ENCODE data around the gene CDADC1. TPM values are rescaled to one million over a fixed set of nuclear protein-coding genes. Genes with fewer than 3 reads are reported as not detected.

Gene CDADC1
- total RNA-seq, 2 experiments from 2014 or later: 9.1 to 11.3 TPM

GRCh38 chr13:49303533-49304252, 56.0 kb downstream of the CDADC1 start:
- Histone ChIP-seq H3K4me1 (ENCODE audit: insufficient read depth, low read length) (peaks cover 11% of the 10 kb centered on the region), H3K27me3 (ENCODE audit: control insufficient read depth in 1 of 2, insufficient read depth in 2 of 2, low read length in 2 of 2) (no peaks in the 10 kb centered on the region), H3K36me3 (ENCODE audit: insufficient read depth, low read length) (no peaks in the 10 kb centered on the region), H3K4me3 (ENCODE audit: low read length) (no peak overlapping the region), H3K9me3 (ENCODE audit: control insufficient read depth in 1 of 2, insufficient read depth in 1 of 2, low read length in 2 of 2) (no peaks in the 10 kb centered on the region), H3K27ac (ENCODE audit: low read depth in 1 of 2, low read length in 2 of 2) (no peak overlapping the region)
- Mint-ChIP-seq H3K4me3 (no peak overlapping the region), H3K27ac (no peak overlapping the region), H3K27me3 (no peaks in the 10 kb centered on the region), H3K9me3 (no peaks in the 10 kb centered on the region), H3K4me1 (ENCODE audit: low read depth) (peaks cover 14% of the 10 kb centered on the region), H3K36me3 (ENCODE audit: low read depth) (no peaks in the 10 kb centered on the region)
- ATAC-seq (ENCODE audit: poor library complexity) (no peak), DNase-seq (no peak)
- TF ChIP-seq, protein P1, sequence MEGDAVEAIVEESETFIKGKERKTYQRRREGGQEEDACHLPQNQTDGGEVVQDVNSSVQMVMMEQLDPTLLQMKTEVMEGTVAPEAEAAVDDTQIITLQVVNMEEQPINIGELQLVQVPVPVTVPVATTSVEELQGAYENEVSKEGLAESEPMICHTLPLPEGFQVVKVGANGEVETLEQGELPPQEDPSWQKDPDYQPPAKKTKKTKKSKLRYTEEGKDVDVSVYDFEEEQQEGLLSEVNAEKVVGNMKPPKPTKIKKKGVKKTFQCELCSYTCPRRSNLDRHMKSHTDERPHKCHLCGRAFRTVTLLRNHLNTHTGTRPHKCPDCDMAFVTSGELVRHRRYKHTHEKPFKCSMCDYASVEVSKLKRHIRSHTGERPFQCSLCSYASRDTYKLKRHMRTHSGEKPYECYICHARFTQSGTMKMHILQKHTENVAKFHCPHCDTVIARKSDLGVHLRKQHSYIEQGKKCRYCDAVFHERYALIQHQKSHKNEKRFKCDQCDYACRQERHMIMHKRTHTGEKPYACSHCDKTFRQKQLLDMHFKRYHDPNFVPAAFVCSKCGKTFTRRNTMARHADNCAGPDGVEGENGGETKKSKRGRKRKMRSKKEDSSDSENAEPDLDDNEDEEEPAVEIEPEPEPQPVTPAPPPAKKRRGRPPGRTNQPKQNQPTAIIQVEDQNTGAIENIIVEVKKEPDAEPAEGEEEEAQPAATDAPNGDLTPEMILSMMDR (IDR thresholded peaks at IDR 0.05): no peak
- POLR2A ChIA-PET: no interaction called here
- intact Hi-C loops (cut with DNase I, micrococcal nuclease): loop anchor here in 1 of 2 experiments (5.0 to 10.0 kb wide), 3 partner anchors 134 to 1771 kb away; partner anchors contain the start of gene PHF11
- CTCF ChIA-PET: no interaction called here

GRCh38 chr13:49304356-49304755, 56.6 kb downstream of the CDADC1 start:
- Mint-ChIP-seq H3K27ac (no peak overlapping the region), H3K27me3 (no peaks in the 10 kb centered on the region), H3K4me3 (no peak overlapping the region), H3K36me3 (ENCODE audit: low read depth) (no peaks in the 10 kb centered on the region), H3K4me1 (ENCODE audit: low read depth) (peaks cover 14% of the 10 kb centered on the region), H3K9me3 (no peaks in the 10 kb centered on the region)
- H3K36me3 ChIP-seq (ENCODE audit: insufficient read depth, low read length): no peaks in the 10 kb centered on the region
- ChIA-PET POLR2A (no interaction called here), CTCF (no interaction called here)
- peaks cover 11% of the 10 kb centered on the region for H3K4me1 ChIP-seq (ENCODE audit: insufficient read depth, low read length)
- no peaks in the 10 kb centered on the region for H3K27me3 ChIP-seq (ENCODE audit: control insufficient read depth in 1 of 2, insufficient read depth in 2 of 2, low read length in 2 of 2)
- H3K27ac ChIP-seq (ENCODE audit: low read depth in 1 of 2, low read length in 2 of 2): no peak overlapping the region
- TF ChIP-seq, protein P1 (IDR thresholded peaks at IDR 0.05): no peak
- no peak for DNase-seq
- H3K9me3 ChIP-seq (ENCODE audit: control insufficient read depth in 1 of 2, insufficient read depth in 1 of 2, low read length in 2 of 2): no peaks in the 10 kb centered on the region
- no peak overlapping the region for H3K4me3 ChIP-seq (ENCODE audit: low read length)
- intact Hi-C loops (cut with DNase I, micrococcal nuclease): loop anchor here in 1 of 2 experiments (5.0 to 10.0 kb wide), 3 partner anchors 133 to 1770 kb away; partner anchors contain the start of gene PHF11
- ATAC-seq (ENCODE audit: poor library complexity): no peak

DNA sequence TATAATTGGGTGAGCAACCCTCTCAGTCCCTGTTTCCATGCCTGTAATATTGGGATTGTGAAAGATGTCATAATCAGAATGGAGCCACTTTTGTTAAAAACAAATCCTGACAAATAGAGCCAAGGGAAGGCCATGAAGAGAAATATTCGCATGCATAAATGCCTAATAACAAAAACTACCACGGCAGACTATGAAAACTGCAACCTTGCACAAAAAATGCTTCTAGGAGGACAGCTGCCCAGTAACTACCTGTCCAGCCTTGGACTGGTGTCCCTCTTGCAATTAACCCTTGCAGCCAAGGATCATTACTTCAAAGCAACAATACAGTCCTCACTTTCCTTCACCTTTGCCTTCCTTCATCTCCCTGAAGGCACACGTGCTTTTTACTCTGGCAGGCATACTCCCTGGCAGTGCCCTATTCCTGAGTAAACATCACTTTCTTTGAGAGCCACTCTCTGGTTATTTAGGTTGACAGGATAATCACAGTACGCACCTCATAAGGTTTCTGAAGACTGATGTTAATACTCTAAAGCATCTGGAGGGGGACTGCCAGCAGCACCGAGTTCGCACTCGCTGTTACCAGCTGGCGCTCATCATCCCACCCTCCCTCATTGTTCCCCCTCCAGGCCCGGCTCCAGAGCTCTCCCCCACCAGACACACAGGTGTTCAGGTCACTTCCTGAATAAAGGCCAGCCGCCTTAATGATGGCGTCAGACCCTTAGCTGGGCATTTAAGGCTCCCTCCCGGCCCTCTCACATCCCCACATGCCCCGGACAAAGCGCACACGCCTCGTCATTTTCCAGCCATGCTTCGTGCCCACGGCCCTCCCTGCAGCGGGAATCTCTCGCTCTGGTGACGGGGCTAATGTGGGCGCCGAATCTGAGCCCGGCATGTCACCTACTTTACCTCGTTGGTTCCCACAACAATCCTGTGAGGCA, 57.3 kb downstream of the CDADC1 start:
- intact Hi-C loops (cut with DNase I, micrococcal nuclease): loop anchor here in 1 of 2 experiments (5.0 to 10.0 kb wide), 3 partner anchors 132 to 1770 kb away; partner anchors contain the start of gene PHF11
- H3K36me3 ChIP-seq (ENCODE audit: insufficient read depth, low read length): no peaks in the 10 kb centered on the region
- Mint-ChIP-seq H3K27ac (no peak overlapping the region), H3K9me3 (no peaks in the 10 kb centered on the region), H3K27me3 (no peaks in the 10 kb centered on the region), H3K4me3 (no peak overlapping the region), H3K4me1 (ENCODE audit: low read depth) (peaks cover 14% of the 10 kb centered on the region), H3K36me3 (ENCODE audit: low read depth) (peaks cover 4% of the 10 kb centered on the region)
- ChIA-PET POLR2A (no interaction called here), CTCF (no interaction called here)
- no peaks in the 10 kb centered on the region for H3K9me3 ChIP-seq (ENCODE audit: control insufficient read depth in 1 of 2, insufficient read depth in 1 of 2, low read length in 2 of 2)
- H3K4me3 ChIP-seq (ENCODE audit: low read length): no peak overlapping the region
- ATAC-seq (ENCODE audit: poor library complexity) (no peak), DNase-seq (no peak)
- H3K27ac ChIP-seq (ENCODE audit: low read depth in 1 of 2, low read length in 2 of 2): no peak overlapping the region
- H3K27me3 ChIP-seq (ENCODE audit: control insufficient read depth in 1 of 2, insufficient read depth in 2 of 2, low read length in 2 of 2): no peaks in the 10 kb centered on the region
- H3K4me1 ChIP-seq (ENCODE audit: insufficient read depth, low read length): peaks cover 11% of the 10 kb centered on the region
- TF ChIP-seq, protein P1 (IDR thresholded peaks at IDR 0.05): no peak

Measured in CD4-positive, alpha-beta T cell (primary cell).